Transverse colon (tissue), 4 donors: ENCODE results near the gene PCDHB16.
"Not testable (repeated sequence)": the region's sequence is repeated elsewhere in the genome, so short reads cannot be mapped to it uniquely, and the experiment has no call there.

Experiments used
- POLR2A ChIP-seq: fragments of 450-650 bp; IDR thresholded peaks from one replicate; pipeline ENCODE4 v1.6.1; 2016; ENCODE audit warnings: antibody characterized with exemption, mild to moderate bottlenecking, moderate library complexity
- POLR2AphosphoS5 ChIP-seq, 3 donors: sonication (generic); formaldehyde crosslinking; IDR thresholded peaks; one replicate each; pipeline ENCODE4 v1.6.1; 2016; ENCODE audit warnings: antibody characterized with exemption in 3 of 3
- TF ChIP-seq, protein P1 (sequence below), 5 experiments: fragments of 200-600 bp in 3 of 5; fragments of 450-650 bp in 2 of 5; sonication (generic) in 3 of 5; IDR thresholded peaks; 1 replicate in 2 of 5; 2 replicates in 3 of 5; pipeline ENCODE4 v1.5.1; 2016 to 2017; ENCODE audit warnings: antibody characterized with exemption in 5 of 5, inconsistent platforms in 3 of 5, mild to moderate bottlenecking in 2 of 5, moderate library complexity in 1 of 5

DNA sequence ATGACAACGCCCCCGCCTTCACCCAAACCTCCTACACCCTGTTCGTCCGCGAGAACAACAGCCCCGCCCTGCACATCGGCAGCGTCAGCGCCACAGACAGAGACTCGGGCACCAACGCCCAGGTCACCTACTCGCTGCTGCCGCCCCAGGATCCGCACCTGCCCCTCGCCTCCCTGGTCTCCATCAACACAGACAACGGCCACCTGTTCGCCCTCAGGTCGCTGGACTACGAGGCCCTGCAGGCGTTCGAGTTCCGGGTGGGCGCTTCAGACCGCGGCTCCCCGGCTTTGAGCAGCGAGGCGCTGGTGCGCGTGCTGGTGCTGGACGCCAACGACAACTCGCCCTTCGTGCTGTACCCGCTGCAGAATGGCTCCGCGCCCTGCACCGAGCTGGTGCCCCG, 2.8 kb upstream of the PCDHB16 start:
- TF ChIP-seq, protein P1, sequence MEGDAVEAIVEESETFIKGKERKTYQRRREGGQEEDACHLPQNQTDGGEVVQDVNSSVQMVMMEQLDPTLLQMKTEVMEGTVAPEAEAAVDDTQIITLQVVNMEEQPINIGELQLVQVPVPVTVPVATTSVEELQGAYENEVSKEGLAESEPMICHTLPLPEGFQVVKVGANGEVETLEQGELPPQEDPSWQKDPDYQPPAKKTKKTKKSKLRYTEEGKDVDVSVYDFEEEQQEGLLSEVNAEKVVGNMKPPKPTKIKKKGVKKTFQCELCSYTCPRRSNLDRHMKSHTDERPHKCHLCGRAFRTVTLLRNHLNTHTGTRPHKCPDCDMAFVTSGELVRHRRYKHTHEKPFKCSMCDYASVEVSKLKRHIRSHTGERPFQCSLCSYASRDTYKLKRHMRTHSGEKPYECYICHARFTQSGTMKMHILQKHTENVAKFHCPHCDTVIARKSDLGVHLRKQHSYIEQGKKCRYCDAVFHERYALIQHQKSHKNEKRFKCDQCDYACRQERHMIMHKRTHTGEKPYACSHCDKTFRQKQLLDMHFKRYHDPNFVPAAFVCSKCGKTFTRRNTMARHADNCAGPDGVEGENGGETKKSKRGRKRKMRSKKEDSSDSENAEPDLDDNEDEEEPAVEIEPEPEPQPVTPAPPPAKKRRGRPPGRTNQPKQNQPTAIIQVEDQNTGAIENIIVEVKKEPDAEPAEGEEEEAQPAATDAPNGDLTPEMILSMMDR (IDR thresholded peaks at IDR 0.05): not testable (repeated sequence)
- TF ChIP-seq POLR2A; POLR2AphosphoS5 (IDR thresholded peaks at IDR 0.05): not testable (repeated sequence)
